ENCODE results near the gene PRPF40B. TPM values are rescaled to one million over a fixed set of nuclear protein-coding genes. Genes with fewer than 3 reads are reported as not detected.
A peak's percentile ranks its signal among the peaks of the same experiment; 100 is the strongest.

The PRPF40B gene
- total and polyA plus RNA-seq, 9 of the 15 experiments (the other 6 are each of a cell fraction or from before 2014, with no cell fraction given), result 0.55 to 10.6 (median 4.8) TPM

GRCh38 chr12:49674318-49674981 lies 51.1 kb downstream of the PRPF40B start:
- FAIRE-seq (no peak), ATAC-seq (0 out of 3 replicates have a peak, but pooled peaks have one; percentile 5), DNase-seq (ENCODE audit: extremely low read depth in 1 of 4, low spot score in 3 of 4) (no peak)
- BruUV-seq (replicated peaks), result no TSS peak
- ChIA-PET CTCF (ENCODE audit: low intra/inter-chr PET ratio) (no interaction called here), POLR2A (interaction anchor here (0.5 to 3.3 kb wide), 9 partner anchors 8 to 409 kb away, joined by 3 to 14 read pairs (median 4); partner anchors contain the start of gene TMBIM6)
- Histone ChIP-seq H3K4me2 (ENCODE audit: insufficient read depth, low read length) (peak overlapping the region; percentile 71; the same call in 1 of the 2 replicates), H4K20me1 (replicated peaks; ENCODE audit: control insufficient read depth, insufficient read depth, low read length) (no peaks in the 10 kb centered on the region), H3K9me1 (ENCODE audit: control insufficient read depth, insufficient read depth, low read length) (no peaks in the 10 kb centered on the region), H3K9me3 (replicated peaks; ENCODE audit: control insufficient read depth, insufficient read depth, low read depth, low read length) (no peaks in the 10 kb centered on the region), H3K27me3 (ENCODE audit: control insufficient read depth in 2 of 2, insufficient read depth in 2 of 2, low read length in 2 of 2) (no peaks in the 10 kb centered on the region), H3K79me2 (ENCODE audit: control insufficient read depth, insufficient read depth, low read length) (no peaks in the 10 kb centered on the region; the same call in 2 of the 3 replicates), H3K4me3 (no peak overlapping the region), H3K4me1 (replicated peaks in 1 of 2; ENCODE audit: control insufficient read depth in 2 of 2, insufficient read depth in 2 of 2, low read length in 2 of 2) (peaks cover 20 to 40% of the 10 kb centered on the region in 2 experiments), H2AFZ (ENCODE audit: low read depth, low read length) (peak overlapping the region; percentile 53; the same call in 1 of the 2 replicates), H3K9ac (ENCODE audit: insufficient read depth in 1 of 2, low read depth in 2 of 2, low read length in 2 of 2) (peak overlapping the region in 1 of 2 experiments; percentile 21; a peak in 2 of 4 replicates), H3K36me3 (ENCODE audit: control insufficient read depth, insufficient read depth, low read length) (no peaks in the 10 kb centered on the region), H3K27ac (ENCODE audit: extremely low read depth, low read depth, low read length) (peak overlapping the region; percentile 61; the same call in 2 of the 3 replicates)
- WGBS (ENCODE audit: insufficient coverage, low coverage, missing lambda C conversion rate), result 58% methylated on average over 4 of the region's 4 CpGs
- intact Hi-C loops (cut with micrococcal nuclease) (loop anchor here (5.0 kb wide), 1 partner anchor 33 kb away; the partner anchor contains the start of gene FMNL3), in situ Hi-C loops (cut with MboI) (no loop called here)
- TF ChIP-seq ATF1 (CRISPR knock-in tag; IDR thresholded peaks at IDR 0.05) (no peak), ATF1 (tag; IDR thresholded peaks at IDR 0.05) (no peak), ZBTB11 (CRISPR knock-in tag; IDR thresholded peaks at IDR 0.05) (0 out of 6 replicates have a peak, but pooled peaks of 1 of the 3 experiments have one; percentile 9), ZNF699 (CRISPR knock-in tag; IDR thresholded peaks at IDR 0.05; ENCODE audit: insufficient replicate concordance) (no peak), SMARCA5 (IDR thresholded peaks at IDR 0.05) (no peak), SIRT6 (IDR thresholded peaks at IDR 0.05; ENCODE audit: low read depth, low read length) (no peak), MXI1 (IDR thresholded peaks at IDR 0.05; ENCODE audit: low read depth, low read length) (no peak), CBX5 (IDR thresholded peaks at IDR 0.05; ENCODE audit: borderline replicate concordance, low read depth) (no peak), ZNF668 (CRISPR knock-in tag; IDR thresholded peaks at IDR 0.05) (no peak), GATAD2A (IDR thresholded peaks at IDR 0.05) (no peak), ZBTB1 (CRISPR knock-in tag; IDR thresholded peaks at IDR 0.05; ENCODE audit: borderline replicate concordance, low read depth) (0 out of 2 replicates have a peak, but pooled peaks have one; percentile 34), ARHGAP35 (IDR thresholded peaks at IDR 0.05; ENCODE audit: partially characterized antibody) (no peak)

Data from K562 (cell line).